Hippocampal formation (tissue), 2 donors: ENCODE measurements around the gene IFNA21.
"Not testable (repeated sequence)": the region's sequence is repeated elsewhere in the genome, so short reads cannot be mapped to it uniquely, and the experiment has no call there.

ENCODE experiments used
- DNase-seq, 2 donors: peaks; one replicate each; lab custom pipeline; 2025; lab: John Stamatoyannopoulos, UW

The IFNA21 gene

GRCh38 chr9:21166560-21166959 is at the start of gene IFNA21:
IFNA21 (minus strand) TSS chr9:21166660; CDS start chr9:21166612, 48 bp downstream.
- DNase-seq = not testable (repeated sequence)

GRCh38 chr9:21213411-21214326 is 47.2 kb upstream of the IFNA21 start:
- not testable (repeated sequence) for DNase-seq

GRCh38 chr9:21212160-21212559 is 45.7 kb upstream of the IFNA21 start:
- DNase-seq = not testable (repeated sequence)

- DNase-seq = not testable (repeated sequence)
Observed at GRCh38 chr9:21210782-21211181, 44.3 kb upstream of the IFNA21 start.

DNA sequence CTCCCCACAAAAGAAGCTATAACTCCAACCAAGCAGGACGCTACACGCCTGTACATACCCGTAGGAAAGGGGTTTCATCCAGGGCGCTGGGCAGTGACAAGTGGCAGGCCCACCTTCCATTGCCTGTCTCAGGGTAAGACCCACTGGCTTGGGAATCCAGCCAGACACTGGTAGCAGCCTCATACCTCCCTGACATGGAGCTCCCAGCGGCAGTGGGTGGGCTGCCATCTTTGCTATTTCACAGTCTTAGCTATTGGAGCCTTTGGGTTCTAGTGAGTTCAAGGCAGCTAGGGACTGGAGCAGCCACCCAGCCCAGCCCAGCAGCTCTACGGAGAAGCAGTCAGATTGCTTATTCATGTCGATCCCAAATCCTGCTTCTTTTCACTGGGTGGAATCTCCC is 43.9 kb upstream of the IFNA21 start:
- no peak for DNase-seq

GRCh38 chr9:21207043-21207442 is 40.6 kb upstream of the IFNA21 start, which contains the start of gene IFNA10:
IFNA10 (minus strand) TSS chr9:21207143; CDS start chr9:21207097, 46 bp downstream.
- DNase-seq = not testable (repeated sequence)

GRCh38 chr9:21205204-21205603 is 38.7 kb upstream of the IFNA21 start:
- DNase-seq = no peak

DNA sequence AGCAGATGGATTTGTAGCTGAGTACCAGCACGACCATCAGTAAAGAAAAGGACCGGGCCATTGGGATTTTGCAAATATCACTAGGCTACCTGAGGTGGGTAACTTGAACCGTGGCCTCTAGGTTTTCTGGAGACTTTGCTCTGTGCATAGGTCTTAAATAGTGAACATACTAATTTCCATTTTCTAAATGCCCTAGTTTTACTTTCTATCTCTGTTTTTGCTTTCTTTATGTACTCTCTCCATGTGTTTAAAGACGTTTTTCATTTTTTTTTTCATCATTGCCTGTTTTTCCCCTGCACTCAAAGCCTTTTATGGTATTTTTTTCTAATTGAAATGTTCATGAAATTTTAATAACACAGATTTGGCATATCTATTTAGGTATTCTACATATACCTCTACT is 35.6 kb upstream of the IFNA21 start, which contains the start of gene IFNA7:
Gene IFNA7 (minus strand): TSS at position 101 of the 400 bp plus-strand sequence. CDS start 40 bp downstream, at position 61.
- DNase-seq = not testable (repeated sequence)

DNA sequence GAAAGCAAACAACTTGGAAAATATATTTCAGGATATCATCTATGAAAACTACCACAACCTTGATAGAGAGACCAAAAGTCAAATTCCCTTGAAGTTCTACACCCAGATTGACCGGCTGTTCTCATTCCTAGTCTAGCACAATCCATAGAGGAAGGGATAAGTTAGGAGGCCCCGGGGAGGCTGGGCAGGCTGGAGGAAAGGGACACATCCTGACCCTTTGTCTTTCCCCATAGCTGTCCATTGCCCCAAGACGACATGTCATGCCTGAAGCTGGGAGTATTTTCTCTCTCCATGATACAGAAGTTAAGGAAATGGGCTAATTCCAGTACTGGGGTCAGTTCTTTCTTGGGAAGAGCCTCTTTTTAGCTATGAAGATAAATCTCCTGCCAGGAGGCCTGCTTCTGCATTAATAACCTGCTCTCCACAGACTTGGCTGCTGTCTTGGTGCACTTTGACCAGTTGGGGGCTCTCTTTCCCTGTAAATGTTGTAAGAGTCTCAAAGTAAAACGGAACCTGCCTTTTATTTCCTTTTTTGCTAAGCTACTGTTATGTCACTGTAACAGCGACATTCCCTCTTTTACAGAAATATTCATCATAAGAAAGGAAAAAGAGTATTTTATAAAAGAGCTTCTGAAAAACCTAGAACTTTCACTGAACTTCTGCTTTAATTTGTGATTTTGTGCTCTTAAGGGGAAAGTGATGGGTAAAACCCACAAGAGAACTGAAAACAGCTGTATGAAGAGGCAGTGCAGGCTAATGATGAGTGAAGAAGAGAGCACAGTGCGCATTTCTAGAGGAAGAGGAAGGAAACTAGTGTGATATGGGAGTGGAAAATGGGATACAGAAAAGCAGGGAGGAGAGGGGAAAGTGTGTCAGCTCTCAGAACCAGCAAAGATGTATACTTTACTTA is 28.7 kb upstream of the IFNA21 start:
- peak in 1 of 2 donors; percentile 6 for DNase-seq

GRCh38 chr9:21187487-21187886 is 21.0 kb upstream of the IFNA21 start, which contains the start of gene IFNA4:
IFNA4 (minus strand) TSS chr9:21187587; CDS start chr9:21187531, 56 bp downstream.
- DNase-seq = not testable (repeated sequence)

- DNase-seq = peak in 1 of 2 donors; percentile 2
Observed at GRCh38 chr9:21182810-21183736, 16.6 kb upstream of the IFNA21 start.

DNA sequence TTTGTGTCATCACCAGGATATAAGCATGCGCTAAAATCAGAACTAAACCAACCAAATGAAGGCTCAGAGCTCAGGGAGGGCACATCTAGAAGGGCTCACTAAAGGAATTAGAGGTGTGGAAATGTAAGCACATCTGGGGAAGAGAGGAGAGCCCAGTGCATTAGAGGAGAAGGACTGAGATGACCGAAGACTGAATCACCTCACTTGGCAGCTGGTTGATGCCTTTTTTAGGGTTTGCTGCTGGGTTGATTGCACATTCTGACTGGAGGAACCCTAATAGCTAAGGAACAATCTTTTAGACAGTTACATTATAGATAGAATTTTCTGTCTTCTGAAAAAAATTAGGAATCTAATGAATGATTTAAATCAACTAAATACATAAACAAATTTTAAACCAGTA is 8.2 kb upstream of the IFNA21 start:
- DNase-seq = no peak

DNA sequence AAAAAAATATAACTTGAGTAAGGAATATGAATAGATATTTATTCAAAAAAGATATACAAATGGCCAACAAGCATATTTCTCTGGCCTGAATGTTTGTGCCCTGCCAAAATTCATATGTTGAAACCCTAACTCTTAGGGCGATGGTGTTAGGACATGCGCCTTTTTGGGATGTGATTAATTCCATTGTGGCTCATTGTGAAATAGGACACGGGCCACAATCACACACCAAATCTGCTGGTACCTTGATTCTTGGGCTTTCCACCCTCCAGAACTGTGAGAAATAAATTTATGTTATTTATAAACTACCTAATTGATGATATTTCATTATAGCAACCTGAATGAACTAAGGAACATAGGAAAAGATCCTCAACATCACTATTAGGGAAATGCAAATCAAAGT is 5.7 kb upstream of the IFNA21 start:
- no peak for DNase-seq

GRCh38 chr9:21171351-21171750 is 4.9 kb upstream of the IFNA21 start:
- DNase-seq = no peak

DNA sequence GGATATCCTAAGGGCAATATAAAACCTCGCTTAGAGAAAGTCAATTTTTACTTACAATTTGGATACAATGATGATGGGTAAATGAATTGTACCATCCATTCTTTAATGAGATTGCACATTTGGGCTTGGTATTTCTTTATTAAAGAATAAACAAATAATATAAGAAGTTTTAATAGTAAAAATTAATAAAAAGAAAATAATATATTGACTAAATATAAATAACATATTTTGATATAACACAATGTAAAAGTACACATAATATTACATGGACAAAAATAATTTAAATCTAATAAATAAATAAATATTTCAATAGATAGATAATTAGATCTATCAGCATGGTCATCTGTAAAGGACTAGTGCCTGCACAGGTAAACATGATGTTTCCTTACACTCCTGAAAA is 944 bp downstream of the IFNA21 start:
- DNase-seq = no peak

GRCh38 chr9:21160178-21160577 is 6.3 kb downstream of the IFNA21 start:
- DNase-seq = no peak

GRCh38 chr9:21155501-21155900 is 11.0 kb downstream of the IFNA21 start:
- no peak for DNase-seq

- DNase-seq = peak in 1 of 2 donors; percentile 15
Observed at GRCh38 chr9:21154018-21154608, 12.3 kb downstream of the IFNA21 start.

DNA sequence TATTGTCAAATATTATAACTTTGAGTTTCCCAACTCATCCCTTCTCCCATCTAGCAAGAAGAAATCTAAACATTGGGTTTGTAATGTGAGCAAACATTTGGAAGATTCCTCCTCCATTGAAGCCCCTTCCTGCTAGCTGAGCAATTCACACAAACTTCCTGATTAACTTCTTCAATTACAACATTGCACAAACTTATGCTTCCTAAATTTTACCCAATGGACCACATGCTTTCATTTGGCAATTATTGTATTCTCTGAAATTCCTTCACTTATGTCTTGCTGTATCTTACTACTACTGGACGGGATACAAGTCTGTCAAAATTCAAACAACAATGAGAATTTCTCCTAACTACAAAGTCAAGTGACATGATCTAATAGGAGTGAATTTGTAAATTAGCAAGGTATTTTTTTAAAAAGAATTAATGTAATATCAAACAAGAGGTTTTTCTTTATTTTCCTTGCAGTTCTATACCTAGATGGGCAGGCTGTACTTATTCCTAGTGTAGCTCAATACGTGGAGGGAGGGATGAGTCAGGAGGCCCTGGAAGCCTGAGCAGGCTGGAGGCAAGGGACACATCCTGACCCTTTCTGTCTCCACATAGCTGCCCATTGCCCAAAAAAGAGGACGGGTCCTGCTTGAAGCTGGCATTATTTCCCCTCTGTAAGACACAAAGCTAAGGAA is 13.0 kb downstream of the IFNA21 start:
- peak in 1 of 2 donors; percentile 3 for DNase-seq

- no peak for DNase-seq
Observed at GRCh38 chr9:21144603-21145002, 21.9 kb downstream of the IFNA21 start.
